Subcutaneous adipose tissue (tissue), 4 donors: ENCODE results near the gene MYH4. TPM values are rescaled to one million over a fixed set of nuclear protein-coding genes. Genes with fewer than 3 reads are reported as not detected.

Experiments
- total RNA-seq, 4 donors: library from RNA; depleted of rRNA; stranded (reverse); fragments of >200 nt; gene quantifications; one replicate each; pipeline ENCODE4 v1.1.0, GENCODE V29; 2016
- TF ChIP-seq, protein P1 (sequence below): fragments of 450-650 bp; IDR thresholded peaks from one replicate; pipeline ENCODE4 v1.5.1; 2016; ENCODE audit warnings: low read depth, mild to moderate bottlenecking, control low read depth, antibody characterized with exemption, moderate library complexity

Gene MYH4
- total RNA-seq, 4 donors from 2014 or later: not detected

DNA sequence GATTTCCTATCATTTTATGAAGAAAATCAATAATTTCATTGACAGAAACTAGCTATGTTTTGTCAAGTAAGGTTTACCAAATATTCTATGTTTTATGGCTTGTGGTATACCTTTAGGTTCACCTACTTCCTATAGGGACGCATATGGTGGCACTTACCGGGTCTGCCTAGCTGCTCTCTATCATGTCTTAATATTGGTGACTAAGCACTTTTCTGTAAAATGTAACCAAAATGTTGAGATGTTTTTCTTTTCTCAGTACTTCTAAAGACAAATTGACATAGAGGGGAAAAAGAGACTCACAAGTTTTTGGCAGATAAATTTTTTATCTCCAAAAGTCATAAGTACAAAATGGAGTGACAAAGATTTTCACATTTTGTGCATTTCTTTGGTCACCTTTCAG lies 22.6 kb upstream of the MYH4 start:
- TF ChIP-seq, protein P1, sequence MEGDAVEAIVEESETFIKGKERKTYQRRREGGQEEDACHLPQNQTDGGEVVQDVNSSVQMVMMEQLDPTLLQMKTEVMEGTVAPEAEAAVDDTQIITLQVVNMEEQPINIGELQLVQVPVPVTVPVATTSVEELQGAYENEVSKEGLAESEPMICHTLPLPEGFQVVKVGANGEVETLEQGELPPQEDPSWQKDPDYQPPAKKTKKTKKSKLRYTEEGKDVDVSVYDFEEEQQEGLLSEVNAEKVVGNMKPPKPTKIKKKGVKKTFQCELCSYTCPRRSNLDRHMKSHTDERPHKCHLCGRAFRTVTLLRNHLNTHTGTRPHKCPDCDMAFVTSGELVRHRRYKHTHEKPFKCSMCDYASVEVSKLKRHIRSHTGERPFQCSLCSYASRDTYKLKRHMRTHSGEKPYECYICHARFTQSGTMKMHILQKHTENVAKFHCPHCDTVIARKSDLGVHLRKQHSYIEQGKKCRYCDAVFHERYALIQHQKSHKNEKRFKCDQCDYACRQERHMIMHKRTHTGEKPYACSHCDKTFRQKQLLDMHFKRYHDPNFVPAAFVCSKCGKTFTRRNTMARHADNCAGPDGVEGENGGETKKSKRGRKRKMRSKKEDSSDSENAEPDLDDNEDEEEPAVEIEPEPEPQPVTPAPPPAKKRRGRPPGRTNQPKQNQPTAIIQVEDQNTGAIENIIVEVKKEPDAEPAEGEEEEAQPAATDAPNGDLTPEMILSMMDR: no peak

DNA sequence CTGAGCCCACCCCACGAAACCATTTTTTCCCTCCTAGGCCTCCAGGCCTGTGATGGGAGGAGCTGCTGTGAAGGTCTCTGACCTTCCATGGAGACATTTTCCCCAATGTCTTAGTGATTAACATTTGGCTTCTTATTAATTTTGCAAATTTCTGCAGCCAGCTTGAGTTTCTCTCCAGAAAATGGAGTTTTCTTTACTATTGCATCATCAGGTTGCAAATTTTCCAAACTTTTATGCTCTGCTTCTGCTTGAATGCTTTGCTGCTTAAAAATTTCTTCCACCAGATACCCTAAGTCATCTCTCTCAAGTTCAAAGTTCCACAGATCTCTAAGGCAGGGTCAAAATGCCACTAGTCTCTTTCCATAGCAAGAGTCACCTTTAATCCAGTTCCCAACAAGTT lies 12.9 kb upstream of the MYH4 start:
- TF ChIP-seq, protein P1: no peak

DNA sequence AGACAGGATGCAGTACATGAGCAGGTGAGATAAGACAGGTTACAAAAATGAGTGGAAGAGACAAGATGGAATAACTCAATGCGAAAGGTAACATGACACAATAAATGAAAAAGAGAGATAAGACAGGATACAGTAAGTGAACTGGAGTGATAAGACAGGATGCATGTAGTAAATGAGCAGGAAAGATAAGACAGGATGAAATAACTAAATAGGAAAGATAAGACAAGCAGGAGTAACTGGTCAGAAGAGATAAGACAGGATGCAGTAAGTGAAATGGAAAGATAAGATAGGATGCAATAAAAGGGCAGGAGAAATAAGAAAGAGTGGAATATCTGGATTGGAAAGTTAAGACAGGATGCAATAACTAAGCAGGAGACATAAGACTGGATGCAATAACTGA lies 8.3 kb upstream of the MYH4 start:
- TF ChIP-seq, protein P1: no peak

DNA sequence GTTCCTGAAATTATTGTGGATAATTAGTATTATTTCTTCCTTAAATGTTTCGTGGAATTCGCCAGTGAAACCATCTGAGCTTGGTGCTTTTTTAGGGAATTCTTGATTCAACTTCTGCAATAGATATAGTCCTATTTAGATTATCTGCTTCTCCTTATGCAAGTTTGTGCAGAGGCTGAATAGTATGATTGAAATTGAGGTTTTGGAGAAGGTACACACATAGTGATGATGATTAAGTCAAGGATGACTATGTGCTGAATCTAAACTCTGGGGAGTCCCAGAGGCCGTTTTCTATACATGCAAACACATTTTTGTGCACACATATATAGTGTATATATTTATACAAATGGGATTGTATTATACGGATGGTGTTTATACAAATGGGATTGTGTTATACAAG lies 5.2 kb upstream of the MYH4 start:
- TF ChIP-seq, protein P1: no peak

DNA sequence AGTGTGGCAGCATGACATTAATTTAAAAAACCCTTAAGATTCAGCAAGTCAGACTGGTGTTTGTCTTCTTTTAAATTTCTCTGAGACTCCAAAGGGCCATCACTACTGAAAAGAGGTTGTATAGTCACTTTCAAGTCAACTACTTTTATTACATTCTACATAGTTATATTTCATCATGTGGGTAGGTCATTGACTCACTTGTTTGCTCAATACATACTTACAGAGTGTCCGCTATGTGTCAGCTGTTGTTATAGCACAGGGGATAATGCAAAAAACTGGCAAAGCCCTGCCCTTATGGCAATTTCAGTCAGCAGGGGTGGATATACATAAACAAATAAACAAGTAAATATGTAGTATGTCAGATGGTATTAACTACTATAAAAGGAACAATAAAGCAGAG lies 2.5 kb upstream of the MYH4 start:
- TF ChIP-seq, protein P1: no peak

DNA sequence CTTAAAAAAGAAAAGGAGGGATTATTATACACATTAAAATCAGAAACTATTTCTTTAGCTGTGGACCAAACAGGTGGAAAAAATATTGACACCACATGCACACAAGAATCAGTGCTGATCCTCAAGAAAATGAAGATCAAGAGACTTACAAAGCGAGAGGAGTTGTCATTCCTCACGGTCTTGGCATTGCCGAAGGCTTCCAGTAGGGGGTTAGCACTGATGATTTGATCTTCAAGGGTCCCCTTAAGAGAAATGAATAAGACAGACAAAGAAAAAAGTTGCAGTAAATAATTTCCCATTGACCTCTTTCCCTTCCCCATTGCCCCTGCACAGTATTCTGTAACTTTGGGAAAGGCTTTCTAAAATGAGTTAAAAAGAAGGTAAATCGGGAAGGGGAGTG lies 6.0 kb downstream of the MYH4 start:
- TF ChIP-seq, protein P1: no peak

DNA sequence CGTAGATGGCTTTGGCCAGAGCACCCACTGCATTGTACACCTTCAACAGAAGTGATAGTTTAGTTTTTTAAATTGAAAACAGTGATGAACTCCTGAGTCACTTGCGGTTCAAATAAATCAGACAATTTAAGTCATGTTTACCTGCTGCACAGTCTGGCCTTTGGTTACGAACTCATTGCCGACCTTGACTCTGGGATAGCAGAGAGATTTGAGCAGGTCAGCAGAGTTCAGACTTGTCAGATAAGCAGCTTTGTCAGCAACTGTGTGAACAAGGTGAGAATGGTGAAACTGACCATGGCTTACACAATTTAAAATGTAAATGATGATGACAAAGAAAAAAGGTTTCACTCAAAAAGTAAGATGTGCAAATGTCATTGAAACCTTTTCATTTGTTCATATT lies 9.3 kb downstream of the MYH4 start:
- TF ChIP-seq, protein P1: no peak
